Stimulated activated naive B cell treated with anti-CD40 and anti-IgM and Interleukin-4, amounts not matched to agents 10 μg/mL and 1 μg/mL and 100 μg/mL, for 72 hours (primary cell): ENCODE data around the gene TSPOAP1.

ENCODE experiments used
- ATAC-seq, 2 donors: fragments of 150-1000 bp; cut with Tn5 transposase; replicated peaks; 2 replicates each; pipeline ENCODE4 v1.10.0; 2021; ENCODE audit warnings: moderate library complexity in 1 of 2
- DNase-seq: peaks from one replicate; pipeline ENCODE4 v3.0.0; 2021
- H3K27ac Mint-ChIP-seq: one replicate; pipeline ENCODE4 v1.8.0; 2022; ENCODE audit warnings: mild to moderate bottlenecking, mixed read lengths
- H3K27me3 Mint-ChIP-seq, 2 donors: one replicate each; pipeline ENCODE4 v1.8.0; 2022; ENCODE audit warnings: mixed read lengths in 2 of 2
- H3K36me3 Mint-ChIP-seq, 2 donors: one replicate each; pipeline ENCODE4 v1.8.0; 2022; ENCODE audit warnings: mixed read lengths in 2 of 2, mild to moderate bottlenecking in 1 of 2
- H3K4me1 Mint-ChIP-seq, 2 donors: one replicate each; pipeline ENCODE4 v1.8.0; 2022; ENCODE audit warnings: mixed read lengths in 2 of 2, mild to moderate bottlenecking in 1 of 2
- H3K4me3 Mint-ChIP-seq, 2 donors: one replicate each; pipeline ENCODE4 v1.8.0; 2022; ENCODE audit warnings: mild to moderate bottlenecking in 2 of 2, mixed read lengths in 2 of 2, moderate library complexity in 1 of 2
- H3K9me3 Mint-ChIP-seq, 2 donors: one replicate each; pipeline ENCODE4 v1.8.0; 2022; ENCODE audit warnings: mixed read lengths in 2 of 2, mild to moderate bottlenecking in 1 of 2

TSPOAP1 gene

GRCh38 chr17:58307468-58308172 lies 21.0 kb downstream of the TSPOAP1 start:
- DNase-seq = no peak

GRCh38 chr17:58306131-58306951 lies 22.3 kb downstream of the TSPOAP1 start:
- peaks cover 14 to 22% of the 10 kb centered on the region in 2 donors for H3K4me1 Mint-ChIP-seq
- DNase-seq (no peak), ATAC-seq (no peak)
- H3K36me3 Mint-ChIP-seq = no peaks in the 10 kb centered on the region
- no peak overlapping the region for H3K4me3 Mint-ChIP-seq
- no peaks in the 10 kb centered on the region for H3K27me3 Mint-ChIP-seq
- no peak overlapping the region for H3K27ac Mint-ChIP-seq
- H3K9me3 Mint-ChIP-seq = no peaks in the 10 kb centered on the region

More at GRCh38 chr17:58307468-58308172, 21.0 kb downstream of the TSPOAP1 start:
- no peak for ATAC-seq
- Mint-ChIP-seq H3K9me3 (no peaks in the 10 kb centered on the region), H3K4me3 (no peak overlapping the region), H3K27ac (peak overlapping the region; percentile 47), H3K4me1 (peaks cover 9 to 16% of the 10 kb centered on the region in 2 donors), H3K36me3 (no peaks in the 10 kb centered on the region), H3K27me3 (no peaks in the 10 kb centered on the region)

GRCh38 chr17:58305626-58306025 lies 23.0 kb downstream of the TSPOAP1 start:
- ATAC-seq = no peak

GRCh38 chr17:58304750-58305486 lies 23.7 kb downstream of the TSPOAP1 start:
- ATAC-seq (no peak), DNase-seq (no peak)
- Mint-ChIP-seq H3K27ac (no peak overlapping the region), H3K9me3 (no peaks in the 10 kb centered on the region), H3K27me3 (no peaks in the 10 kb centered on the region), H3K4me1 (peaks cover 14 to 22% of the 10 kb centered on the region in 2 donors), H3K36me3 (no peaks in the 10 kb centered on the region), H3K4me3 (no peak overlapping the region)

More at GRCh38 chr17:58305626-58306025, 23.0 kb downstream of the TSPOAP1 start:
- H3K27ac Mint-ChIP-seq = no peak overlapping the region
- no peaks in the 10 kb centered on the region for H3K9me3 Mint-ChIP-seq
- H3K36me3 Mint-ChIP-seq = no peaks in the 10 kb centered on the region
- no peak for DNase-seq
- no peak overlapping the region for H3K4me3 Mint-ChIP-seq
- no peaks in the 10 kb centered on the region for H3K27me3 Mint-ChIP-seq
- peaks cover 14 to 22% of the 10 kb centered on the region in 2 donors for H3K4me1 Mint-ChIP-seq

GRCh38 chr17:58303971-58304749 lies 24.4 kb downstream of the TSPOAP1 start:
- H3K9me3 Mint-ChIP-seq = no peaks in the 10 kb centered on the region
- H3K27ac Mint-ChIP-seq = no peak overlapping the region
- ATAC-seq = peak; percentile 91 to 93
- peaks cover 14 to 22% of the 10 kb centered on the region in 2 donors for H3K4me1 Mint-ChIP-seq
- no peaks in the 10 kb centered on the region for H3K27me3 Mint-ChIP-seq
- peak; percentile 45 for DNase-seq
- no peaks in the 10 kb centered on the region for H3K36me3 Mint-ChIP-seq
- no peak overlapping the region for H3K4me3 Mint-ChIP-seq

GRCh38 chr17:58302919-58303585 lies 25.5 kb downstream of the TSPOAP1 start:
- ATAC-seq (no peak), DNase-seq (no peak)
- Mint-ChIP-seq H3K27ac (peak overlapping the region; percentile 6), H3K9me3 (no peaks in the 10 kb centered on the region), H3K4me3 (no peak overlapping the region), H3K36me3 (no peaks in the 10 kb centered on the region), H3K27me3 (no peaks in the 10 kb centered on the region), H3K4me1 (peaks cover 14 to 22% of the 10 kb centered on the region in 2 donors)

- Mint-ChIP-seq H3K27me3 (no peaks in the 10 kb centered on the region), H3K9me3 (no peaks in the 10 kb centered on the region), H3K4me1 (peaks cover 14 to 22% of the 10 kb centered on the region in 2 donors), H3K36me3 (no peaks in the 10 kb centered on the region), H3K4me3 (no peak overlapping the region), H3K27ac (no peak overlapping the region)
- ATAC-seq (no peak), DNase-seq (no peak)
Measured at GRCh38 chr17:58302171-58302918, 26.2 kb downstream of the TSPOAP1 start.

- Mint-ChIP-seq H3K4me1 (peaks cover 14 to 22% of the 10 kb centered on the region in 2 donors), H3K9me3 (no peaks in the 10 kb centered on the region), H3K36me3 (no peaks in the 10 kb centered on the region), H3K27ac (no peak overlapping the region), H3K27me3 (no peaks in the 10 kb centered on the region), H3K4me3 (no peak overlapping the region)
- no peak for DNase-seq
- no peak for ATAC-seq
Measured at GRCh38 chr17:58301504-58302150, 27.0 kb downstream of the TSPOAP1 start.

GRCh38 chr17:58300336-58300735 lies 28.3 kb downstream of the TSPOAP1 start:
- ATAC-seq (no peak), DNase-seq (no peak)
- H3K4me1 Mint-ChIP-seq = peaks cover 14 to 22% of the 10 kb centered on the region in 2 donors
- H3K27me3 Mint-ChIP-seq = no peaks in the 10 kb centered on the region
- no peaks in the 10 kb centered on the region for H3K36me3 Mint-ChIP-seq
- H3K27ac Mint-ChIP-seq = no peak overlapping the region
- H3K9me3 Mint-ChIP-seq = no peaks in the 10 kb centered on the region
- no peak overlapping the region for H3K4me3 Mint-ChIP-seq

- no peak overlapping the region for H3K4me3 Mint-ChIP-seq
- H3K27me3 Mint-ChIP-seq = peaks cover 0 to 4% of the 10 kb centered on the region in 2 donors
- H3K36me3 Mint-ChIP-seq = no peaks in the 10 kb centered on the region
- no peaks in the 10 kb centered on the region for H3K4me1 Mint-ChIP-seq
- H3K9me3 Mint-ChIP-seq = no peaks in the 10 kb centered on the region
- DNase-seq (no peak), ATAC-seq (no peak)
- H3K27ac Mint-ChIP-seq = no peak overlapping the region
Measured at GRCh38 chr17:58294034-58294433, 34.6 kb downstream of the TSPOAP1 start.

GRCh38 chr17:58291246-58291645 lies 37.3 kb downstream of the TSPOAP1 start:
- Mint-ChIP-seq H3K4me1 (no peaks in the 10 kb centered on the region), H3K9me3 (no peaks in the 10 kb centered on the region), H3K36me3 (no peaks in the 10 kb centered on the region), H3K27me3 (peaks cover 5 to 8% of the 10 kb centered on the region in 2 donors), H3K4me3 (no peak overlapping the region), H3K27ac (no peak overlapping the region)
- ATAC-seq (no peak), DNase-seq (no peak)

GRCh38 chr17:58289869-58290268 lies 38.7 kb downstream of the TSPOAP1 start:
- ATAC-seq (no peak), DNase-seq (no peak)
- Mint-ChIP-seq H3K36me3 (no peaks in the 10 kb centered on the region), H3K9me3 (no peaks in the 10 kb centered on the region), H3K27ac (no peak overlapping the region), H3K27me3 (peaks cover 5 to 8% of the 10 kb centered on the region in 2 donors), H3K4me1 (no peaks in the 10 kb centered on the region), H3K4me3 (no peak overlapping the region)
